NCI-H1048 (cell line): Measurements from ENCODE around the gene PSMA5.

Source experiments
- DNase-seq: peaks from one replicate; lab custom pipeline; 2025; lab: John Stamatoyannopoulos, UW

Gene PSMA5

DNA sequence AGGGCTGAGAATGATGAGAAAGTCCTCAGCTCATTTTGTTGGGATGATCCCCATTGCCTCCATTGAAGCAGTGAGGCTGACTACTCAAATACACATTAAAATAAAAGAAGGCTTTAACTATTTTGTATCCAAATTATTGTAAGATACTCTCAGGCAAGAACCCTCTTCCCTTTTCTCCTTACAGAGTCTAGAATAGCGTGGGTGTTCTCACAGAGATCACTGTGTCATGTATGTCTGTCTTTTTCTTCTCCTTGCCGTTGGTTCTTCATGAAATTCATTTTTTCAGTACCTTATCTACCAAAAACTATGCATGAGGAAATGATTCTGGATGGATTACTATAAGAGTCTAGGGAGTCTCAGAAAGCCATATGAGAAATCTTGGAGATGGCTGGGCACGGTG lies 58.6 kb downstream of the PSMA5 start:
- DNase-seq, result no peak

DNA sequence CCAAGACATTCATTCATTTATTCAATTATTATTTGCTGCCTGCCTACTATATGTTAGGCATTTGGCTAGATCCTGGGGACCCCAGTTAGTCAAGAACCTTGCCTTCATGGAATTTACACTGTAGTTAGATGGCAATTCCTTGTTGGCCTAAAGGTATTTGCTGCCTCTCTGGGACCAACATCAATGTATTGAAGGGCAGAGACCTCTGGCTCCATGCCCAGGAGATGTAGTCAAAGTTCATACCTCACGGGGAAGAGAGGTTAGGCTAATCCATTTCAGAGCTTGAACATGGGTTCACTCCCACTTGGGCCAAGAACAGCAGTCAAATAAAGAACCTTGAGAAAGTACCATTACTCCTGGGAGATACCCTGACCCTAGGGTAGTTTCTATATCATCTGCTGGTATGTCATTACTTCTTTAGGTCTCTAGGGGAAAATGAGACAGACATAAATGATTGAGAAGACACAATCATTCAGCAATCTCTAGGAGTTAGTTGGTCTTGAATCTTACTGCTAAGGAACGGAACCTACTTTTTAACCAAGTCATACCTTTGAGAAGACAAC lies 60.5 kb downstream of the PSMA5 start:
- DNase-seq, result no peak

DNA sequence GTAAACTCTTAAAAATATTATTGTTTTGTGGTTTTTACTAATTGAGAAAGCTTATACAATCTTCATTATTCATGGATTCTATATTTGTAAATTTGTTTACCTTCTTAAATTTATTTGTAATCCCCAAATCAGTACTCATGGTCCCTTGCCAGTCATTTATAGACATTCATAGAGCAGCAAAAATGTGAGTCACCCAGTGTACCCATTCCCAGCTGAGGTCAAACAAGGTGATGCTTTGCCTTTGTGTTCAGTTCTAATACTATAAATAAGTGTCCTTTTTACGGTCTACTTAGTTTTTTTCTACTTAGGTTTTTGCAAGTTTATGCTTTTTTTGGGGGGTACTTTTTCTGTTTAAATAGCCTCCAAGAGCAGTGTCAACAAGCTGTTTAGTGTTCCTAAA lies 64.6 kb downstream of the PSMA5 start:
- no peak for DNase-seq

DNA sequence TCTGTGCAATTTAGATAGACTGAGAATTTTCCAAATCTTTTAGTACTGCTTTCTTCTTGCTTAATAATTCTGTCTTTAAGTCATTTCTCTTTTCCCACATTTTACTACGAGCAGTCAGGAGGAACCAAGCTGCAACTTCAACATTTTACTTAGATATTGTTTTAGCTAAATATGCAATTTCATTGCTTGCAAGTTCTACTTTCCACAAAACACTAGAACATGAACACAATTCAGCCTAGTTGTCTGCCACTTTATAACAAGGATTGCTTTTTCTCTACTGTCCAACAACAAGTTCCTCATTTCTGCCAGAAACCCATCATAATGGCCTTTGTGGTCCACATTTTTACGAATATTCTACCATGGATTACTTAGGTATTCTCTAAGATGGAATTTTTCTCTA lies 65.2 kb downstream of the PSMA5 start:
- no peak for DNase-seq

DNA sequence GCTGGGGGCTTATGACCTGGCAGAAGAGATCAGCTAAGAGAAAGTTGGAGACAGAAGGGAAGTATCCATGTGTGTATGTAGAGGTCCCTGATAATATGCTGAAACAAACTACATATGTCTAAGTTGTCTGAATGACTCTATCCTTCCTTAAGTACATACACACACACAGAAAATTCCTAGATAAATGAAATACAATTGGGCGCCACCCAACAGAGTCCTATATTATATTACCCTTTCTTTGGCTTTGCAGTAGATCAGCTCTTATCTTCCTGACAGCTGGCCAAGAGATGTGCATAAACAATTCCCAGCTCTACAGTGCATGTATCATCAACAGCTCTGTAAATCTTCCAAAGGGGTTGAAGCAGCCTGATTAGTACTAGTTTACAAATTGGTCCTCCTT lies 68.6 kb downstream of the PSMA5 start:
- no peak for DNase-seq

DNA sequence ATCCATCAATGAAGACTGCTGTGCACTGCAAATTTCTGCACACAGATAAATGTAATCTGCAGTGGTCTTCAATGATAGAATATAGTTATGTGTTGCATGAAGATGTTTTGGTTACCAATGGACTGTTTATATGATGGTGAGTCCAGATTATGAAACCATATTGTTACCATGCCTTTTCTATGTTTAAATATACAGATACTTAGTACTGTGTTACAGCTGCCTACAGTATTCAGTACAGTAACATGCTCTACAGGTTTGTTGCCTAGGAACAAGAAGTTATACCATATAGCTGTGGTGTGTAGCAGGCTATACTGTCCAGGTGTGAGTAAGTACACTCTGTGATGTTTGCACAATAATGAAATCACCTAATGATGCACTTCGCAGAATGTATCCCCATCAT lies 69.3 kb downstream of the PSMA5 start:
- DNase-seq, result no peak

DNA sequence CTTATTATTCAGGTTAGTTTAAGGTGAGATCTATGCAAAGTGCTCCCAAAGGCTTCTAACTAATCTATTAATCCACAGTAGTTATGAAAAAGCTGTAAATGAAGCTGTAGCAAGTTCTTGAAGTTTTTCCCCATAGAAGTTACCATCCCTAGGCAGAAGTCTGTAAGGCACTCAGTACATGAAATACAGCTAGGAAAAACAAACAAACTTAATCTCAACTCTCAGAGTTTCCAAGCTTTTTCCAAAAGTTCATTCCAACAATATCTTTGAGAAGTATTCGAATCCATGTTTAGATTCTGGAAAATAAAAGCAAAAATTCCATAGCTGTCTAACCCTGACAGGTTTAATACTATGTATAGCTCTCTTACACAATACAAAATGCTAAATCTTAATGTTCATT lies 69.7 kb downstream of the PSMA5 start:
- no peak for DNase-seq

DNA sequence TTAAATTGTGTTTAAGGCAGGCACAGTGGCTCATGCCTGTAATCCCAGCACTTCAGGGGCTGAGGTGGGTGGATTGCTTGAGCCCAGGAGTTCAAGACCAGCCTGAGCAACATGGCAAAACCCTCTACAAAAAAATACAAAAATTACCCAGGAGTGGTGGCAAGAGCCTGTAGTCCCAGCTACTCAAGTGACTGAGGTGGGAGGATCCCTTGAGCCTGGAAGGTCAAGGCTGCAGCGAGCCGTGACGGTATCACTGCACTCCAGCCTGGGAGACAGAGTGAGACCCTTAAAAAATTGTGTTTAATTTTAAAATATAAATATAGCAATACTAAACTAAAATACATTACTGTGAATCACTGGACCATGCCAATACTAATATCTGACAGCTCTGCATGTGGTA lies 71.3 kb downstream of the PSMA5 start:
- DNase-seq, result no peak

DNA sequence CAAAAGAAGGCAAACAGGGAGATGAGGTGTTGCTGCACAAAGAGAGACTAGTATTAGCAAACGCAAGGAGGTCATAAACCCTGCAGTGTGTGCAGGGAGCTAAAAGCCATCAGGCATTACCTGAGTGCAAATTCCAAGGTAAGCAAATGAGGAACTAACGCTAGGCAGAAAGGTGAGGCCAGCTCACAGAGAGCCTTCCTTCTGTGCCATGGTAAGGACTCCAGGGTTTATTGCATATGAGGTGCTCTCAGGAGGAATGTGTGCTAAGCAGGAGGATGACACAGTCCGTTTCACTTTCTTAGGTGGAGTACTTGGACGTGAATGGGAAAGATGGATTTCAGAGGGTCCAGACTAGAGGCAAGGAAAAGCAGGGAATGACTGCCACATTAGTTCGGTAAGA lies 74.8 kb downstream of the PSMA5 start:
- DNase-seq, result no peak

DNA sequence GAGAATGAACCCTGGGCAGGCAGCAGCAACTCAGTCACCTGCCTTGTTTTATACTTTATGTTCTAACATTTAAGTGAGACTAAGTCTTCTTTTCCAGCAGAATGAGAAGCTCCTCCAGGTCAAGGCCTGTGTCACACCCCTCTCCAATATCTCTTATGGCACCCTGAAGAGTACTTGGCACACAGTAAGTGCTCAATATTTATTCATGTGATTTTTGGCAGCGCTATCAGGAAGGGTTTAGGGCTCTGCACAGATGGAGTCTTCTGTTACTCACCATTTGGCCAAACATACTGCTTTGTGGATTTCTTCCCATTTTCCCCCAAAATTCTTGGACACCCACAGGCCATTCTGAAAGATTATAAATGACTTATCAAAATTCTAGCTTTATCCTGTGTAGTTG lies 75.6 kb downstream of the PSMA5 start:
- no peak for DNase-seq

DNA sequence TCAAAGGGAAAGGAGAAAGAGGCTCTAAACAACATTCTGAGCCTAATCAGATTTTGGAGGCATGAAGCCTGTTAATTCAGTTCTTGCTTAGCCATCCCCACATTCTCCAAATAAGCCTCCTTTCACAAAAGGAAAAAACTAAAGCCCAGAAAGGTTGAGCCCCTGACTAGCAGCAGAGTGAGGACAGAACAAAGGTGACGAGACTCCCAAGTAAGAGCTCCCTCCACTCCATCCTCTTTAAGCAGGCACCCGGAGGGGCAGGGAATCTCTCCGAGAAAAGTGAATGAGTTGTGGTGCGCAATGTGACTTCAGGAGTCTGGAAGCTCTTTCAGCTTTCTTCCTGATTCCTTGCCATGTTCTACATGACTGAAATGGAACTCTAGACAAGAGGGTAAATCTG lies 76.1 kb downstream of the PSMA5 start:
- DNase-seq, result no peak
